ENCODE results near the gene DPAGT1. TPM values are rescaled to one million over a fixed set of nuclear protein-coding genes. Genes with fewer than 3 reads are reported as not detected.
A peak's percentile ranks its signal among the peaks of the same experiment; 100 is the strongest.

DPAGT1 gene
- total RNA-seq, 4 donors from 2014 or later = 18.9 to 46.9 (median 27.5) TPM

- TF ChIP-seq, protein P1, sequence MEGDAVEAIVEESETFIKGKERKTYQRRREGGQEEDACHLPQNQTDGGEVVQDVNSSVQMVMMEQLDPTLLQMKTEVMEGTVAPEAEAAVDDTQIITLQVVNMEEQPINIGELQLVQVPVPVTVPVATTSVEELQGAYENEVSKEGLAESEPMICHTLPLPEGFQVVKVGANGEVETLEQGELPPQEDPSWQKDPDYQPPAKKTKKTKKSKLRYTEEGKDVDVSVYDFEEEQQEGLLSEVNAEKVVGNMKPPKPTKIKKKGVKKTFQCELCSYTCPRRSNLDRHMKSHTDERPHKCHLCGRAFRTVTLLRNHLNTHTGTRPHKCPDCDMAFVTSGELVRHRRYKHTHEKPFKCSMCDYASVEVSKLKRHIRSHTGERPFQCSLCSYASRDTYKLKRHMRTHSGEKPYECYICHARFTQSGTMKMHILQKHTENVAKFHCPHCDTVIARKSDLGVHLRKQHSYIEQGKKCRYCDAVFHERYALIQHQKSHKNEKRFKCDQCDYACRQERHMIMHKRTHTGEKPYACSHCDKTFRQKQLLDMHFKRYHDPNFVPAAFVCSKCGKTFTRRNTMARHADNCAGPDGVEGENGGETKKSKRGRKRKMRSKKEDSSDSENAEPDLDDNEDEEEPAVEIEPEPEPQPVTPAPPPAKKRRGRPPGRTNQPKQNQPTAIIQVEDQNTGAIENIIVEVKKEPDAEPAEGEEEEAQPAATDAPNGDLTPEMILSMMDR (IDR thresholded peaks at IDR 0.05) = no peak
- TF ChIP-seq POLR2A (IDR thresholded peaks at IDR 0.05) = no peak
- H3K4me3 ChIP-seq (ENCODE audit: low read depth, poor library complexity, severe bottlenecking) = peak overlapping the region; percentile 56
- intact Hi-C loops (cut with DNase I; ENCODE audit: low total_unique reads) = no loop called here
- no peak for DNase-seq (ENCODE audit: low spot score in 2 of 2)
- 1 to 2% methylated on average over 22 to 26 of the region's 29 CpGs for WGBS, 2 donors
Observed at GRCh38 chr11:119100994-119101758, 477 bp downstream of the DPAGT1 start.

- intact Hi-C loops (cut with DNase I; ENCODE audit: low total_unique reads) = no loop called here
- no peak overlapping the region for H3K4me3 ChIP-seq (ENCODE audit: low read depth, poor library complexity, severe bottlenecking)
- TF ChIP-seq POLR2A (IDR thresholded peaks at IDR 0.05) = no peak
- TF ChIP-seq, protein P1 (IDR thresholded peaks at IDR 0.05) = no peak
- WGBS, 2 donors = 35 to 44% methylated on average over 8 to 11 of the region's 11 CpGs
- DNase-seq (ENCODE audit: low spot score in 2 of 2) = no peak
Observed at GRCh38 chr11:119100246-119100970, 1.2 kb downstream of the DPAGT1 start.

DNA sequence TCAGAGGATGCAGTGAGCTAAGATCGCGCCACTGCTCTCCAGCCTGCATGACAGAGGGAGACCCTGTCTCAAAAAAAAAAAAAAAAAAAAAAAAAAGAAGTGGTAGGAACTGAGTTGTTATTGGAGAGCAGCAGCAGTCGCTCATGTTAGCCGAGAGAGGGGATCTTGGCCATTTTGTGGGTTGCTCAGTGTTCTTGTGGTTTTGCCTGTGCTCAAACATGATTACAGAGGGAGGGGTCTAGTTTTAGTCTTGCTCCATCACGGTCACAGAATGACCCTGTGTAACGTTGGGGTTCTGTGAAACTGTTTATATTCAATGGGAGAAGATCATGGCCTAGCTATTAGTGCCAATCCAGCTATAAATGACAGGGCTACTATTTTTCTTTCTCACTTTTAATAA lies 1.9 kb downstream of the DPAGT1 start:
- 83 to 84% methylated on average over 6 of the region's 6 CpGs for WGBS, 2 donors
- intact Hi-C loops (cut with DNase I; ENCODE audit: low total_unique reads) = no loop called here
- TF ChIP-seq POLR2A (IDR thresholded peaks at IDR 0.05) = no peak
- TF ChIP-seq, protein P1 (IDR thresholded peaks at IDR 0.05) = no peak
- no peak overlapping the region for H3K4me3 ChIP-seq (ENCODE audit: low read depth, poor library complexity, severe bottlenecking)
- DNase-seq (ENCODE audit: low spot score in 2 of 2) = no peak

- peak overlapping the region; percentile 62 for H3K4me3 ChIP-seq (ENCODE audit: low read depth, poor library complexity, severe bottlenecking)
- peak; percentile 99 to 100 for DNase-seq (ENCODE audit: low spot score in 2 of 2)
- 0% methylated on average over 24 to 54 of the region's 79 CpGs for WGBS, 2 donors
- TF ChIP-seq POLR2A (IDR thresholded peaks at IDR 0.05) = peak in 1 of 2 donors; percentile 94
- TF ChIP-seq, protein P1 (IDR thresholded peaks at IDR 0.05) = peak in 1 of 3 donors; percentile 33
- intact Hi-C loops (cut with DNase I; ENCODE audit: low total_unique reads) = no loop called here
Observed at GRCh38 chr11:119095066-119095880, 6.4 kb downstream of the DPAGT1 start.

DNA sequence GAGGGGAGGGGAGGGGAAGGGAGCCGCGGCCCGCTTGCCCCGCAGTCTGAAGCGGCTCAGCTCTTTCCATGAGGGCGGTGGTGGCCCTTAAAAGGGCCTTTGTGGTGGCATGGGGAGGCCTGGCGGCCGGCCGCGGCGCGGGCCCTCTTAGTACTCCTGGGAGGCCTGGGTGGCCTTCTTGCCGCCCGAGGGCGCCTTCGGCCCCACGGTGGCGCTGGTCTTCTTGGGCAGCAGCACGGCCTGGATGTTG lies 6.9 kb downstream of the DPAGT1 start:
- intact Hi-C loops (cut with DNase I; ENCODE audit: low total_unique reads) = no loop called here
- DNase-seq (ENCODE audit: low spot score in 2 of 2) = peak; percentile 74 to 95
- WGBS, 2 donors = 0 to 1% methylated on average over 6 to 18 of the region's 19 CpGs
- peak overlapping the region; percentile 62 for H3K4me3 ChIP-seq (ENCODE audit: low read depth, poor library complexity, severe bottlenecking)
- TF ChIP-seq, protein P1 (IDR thresholded peaks at IDR 0.05) = no peak
